Cardiac muscle cell (in vitro differentiated cells and primary cell): ENCODE results near the gene LDLRAD4. TPM values are rescaled to one million over a fixed set of nuclear protein-coding genes. Genes with fewer than 3 reads are reported as not detected.

Experiments
- DNase-seq, 2 donors: peaks; one replicate each; pipeline versions ENCODE4 v3.0.0 to v3.0.0-alpha.2; 2010 to 2017; ENCODE audit warnings: low read depth in 1 of 2, low spot score in 1 of 2
- H3K27ac ChIP-seq: fragments of 200-600 bp; sonication (generic); 2 replicates; pipeline ENCODE4 v1.5.1; 2016
- H3K27me3 ChIP-seq: fragments of 200-600 bp; sonication (generic); 2 replicates; pipeline ENCODE4 v1.6.0; 2016; ENCODE audit warnings: control low read depth
- H3K36me3 ChIP-seq: fragments of 200-600 bp; sonication (generic); 2 replicates; pipeline ENCODE4 v1.5.1; 2016; ENCODE audit warnings: control low read depth
- H3K4me1 ChIP-seq: fragments of 200-600 bp; sonication (generic); 2 replicates; pipeline ENCODE4 v1.8.1; 2017; ENCODE audit warnings: low read depth, mild to moderate bottlenecking, mixed run types
- H3K4me3 ChIP-seq: fragments of 200-600 bp; sonication (generic); 2 replicates; pipeline ENCODE4 v1.5.1; 2016; ENCODE audit warnings: mild to moderate bottlenecking
- H3K9me3 ChIP-seq: fragments of 200-600 bp; sonication (generic); 2 replicates; pipeline ENCODE4 v1.5.1; 2017; ENCODE audit warnings: low read depth, mild to moderate bottlenecking, control low read depth
- polyA plus RNA-seq: library from polyadenylated mRNA; unstranded; fragments of >200 nt; fragmentation: Nextera tagmentation; extraction: Ambion mirVana; gene quantifications from 2 replicates; pipeline ENCODE4 v1.2.1, GENCODE V29; 2016
- total RNA-seq: library from RNA; depleted of rRNA; stranded (reverse); fragments of >200 nt; gene quantifications from 2 replicates; pipeline ENCODE4 v1.2.3, GENCODE V29; 2016
- TF ChIP-seq, protein P1 (sequence below): IDR thresholded peaks from 2 replicates; pipeline ENCODE4 v1.5.1; 2012; ENCODE audit warnings: low read depth, mild to moderate bottlenecking, low read length

LDLRAD4 gene
- total and polyA plus RNA-seq, 2 experiments from 2014 or later = 10.5 to 11.5 TPM

DNA sequence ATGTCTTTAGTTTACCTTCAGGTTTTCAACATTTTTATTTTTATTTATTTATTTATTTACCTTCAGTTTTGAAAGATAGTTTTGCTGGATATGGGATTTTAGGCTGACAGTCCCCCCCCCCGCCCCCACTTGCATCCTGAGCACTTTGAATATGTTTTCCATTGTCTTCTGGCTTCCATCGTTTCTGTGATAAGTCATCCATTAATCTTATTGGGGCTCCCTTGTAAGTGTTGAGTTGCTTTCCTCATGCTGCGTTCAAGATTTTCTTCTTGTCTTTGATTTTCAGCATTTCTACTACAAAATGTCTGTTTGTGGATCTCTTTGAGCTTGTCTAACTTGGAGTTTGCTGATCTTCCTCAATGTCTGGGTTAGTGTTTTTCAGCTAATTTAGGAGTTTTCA is 19.4 kb upstream of the LDLRAD4 start:
- Histone ChIP-seq H3K4me3 (no peak overlapping the region), H3K27ac (no peak overlapping the region), H3K9me3 (no peaks in the 10 kb centered on the region), H3K27me3 (no peaks in the 10 kb centered on the region), H3K4me1 (no peaks in the 10 kb centered on the region), H3K36me3 (no peaks in the 10 kb centered on the region)
- no peak for DNase-seq
- TF ChIP-seq, protein P1, sequence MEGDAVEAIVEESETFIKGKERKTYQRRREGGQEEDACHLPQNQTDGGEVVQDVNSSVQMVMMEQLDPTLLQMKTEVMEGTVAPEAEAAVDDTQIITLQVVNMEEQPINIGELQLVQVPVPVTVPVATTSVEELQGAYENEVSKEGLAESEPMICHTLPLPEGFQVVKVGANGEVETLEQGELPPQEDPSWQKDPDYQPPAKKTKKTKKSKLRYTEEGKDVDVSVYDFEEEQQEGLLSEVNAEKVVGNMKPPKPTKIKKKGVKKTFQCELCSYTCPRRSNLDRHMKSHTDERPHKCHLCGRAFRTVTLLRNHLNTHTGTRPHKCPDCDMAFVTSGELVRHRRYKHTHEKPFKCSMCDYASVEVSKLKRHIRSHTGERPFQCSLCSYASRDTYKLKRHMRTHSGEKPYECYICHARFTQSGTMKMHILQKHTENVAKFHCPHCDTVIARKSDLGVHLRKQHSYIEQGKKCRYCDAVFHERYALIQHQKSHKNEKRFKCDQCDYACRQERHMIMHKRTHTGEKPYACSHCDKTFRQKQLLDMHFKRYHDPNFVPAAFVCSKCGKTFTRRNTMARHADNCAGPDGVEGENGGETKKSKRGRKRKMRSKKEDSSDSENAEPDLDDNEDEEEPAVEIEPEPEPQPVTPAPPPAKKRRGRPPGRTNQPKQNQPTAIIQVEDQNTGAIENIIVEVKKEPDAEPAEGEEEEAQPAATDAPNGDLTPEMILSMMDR = no peak

DNA sequence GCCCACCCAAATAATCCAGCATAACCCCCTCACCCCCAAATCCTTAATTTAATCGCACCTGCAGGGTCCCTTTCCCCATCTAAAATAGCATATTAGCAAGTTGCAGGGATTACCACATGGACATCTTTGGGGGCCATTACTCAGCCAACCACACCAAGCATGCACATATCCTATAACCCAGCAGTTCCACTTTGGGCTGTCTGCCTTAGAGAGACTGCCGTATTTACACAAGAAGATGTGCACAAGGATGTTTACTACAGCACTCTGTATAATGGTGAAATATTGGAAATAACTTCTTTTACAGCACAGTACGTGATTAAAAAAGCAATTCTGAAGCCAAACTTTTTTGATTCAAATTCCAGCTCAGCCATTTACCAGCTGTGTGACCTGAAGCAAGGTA is 17.3 kb upstream of the LDLRAD4 start:
- TF ChIP-seq, protein P1 = no peak
- Histone ChIP-seq H3K27ac (no peak overlapping the region), H3K27me3 (no peaks in the 10 kb centered on the region), H3K9me3 (no peaks in the 10 kb centered on the region), H3K4me3 (no peak overlapping the region), H3K4me1 (no peaks in the 10 kb centered on the region), H3K36me3 (no peaks in the 10 kb centered on the region)
- DNase-seq = no peak

DNA sequence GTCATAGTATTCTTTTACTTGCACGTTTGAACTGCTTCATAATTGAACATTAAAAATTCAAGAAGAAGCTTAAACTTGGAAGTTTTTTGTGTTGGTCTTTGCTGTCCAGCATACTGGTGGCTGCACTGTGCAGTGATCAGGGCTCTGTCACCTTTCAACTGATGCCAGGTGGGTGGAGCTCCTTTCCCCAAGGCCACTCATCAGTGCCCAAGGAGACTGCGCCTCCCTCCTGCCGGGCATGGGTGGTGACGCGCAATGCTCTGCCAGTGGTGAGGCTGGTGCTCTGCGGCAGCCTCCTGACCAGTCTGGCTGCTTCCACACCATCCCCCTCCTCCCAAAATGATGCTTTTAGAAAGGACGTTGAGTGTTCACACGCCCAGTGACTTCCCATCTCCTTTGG is 16.0 kb upstream of the LDLRAD4 start:
- no peaks in the 10 kb centered on the region for H3K4me1 ChIP-seq
- no peaks in the 10 kb centered on the region for H3K36me3 ChIP-seq
- H3K27me3 ChIP-seq = no peaks in the 10 kb centered on the region
- no peak for DNase-seq
- no peak overlapping the region for H3K4me3 ChIP-seq
- no peaks in the 10 kb centered on the region for H3K9me3 ChIP-seq
- TF ChIP-seq, protein P1 = no peak
- H3K27ac ChIP-seq = no peak overlapping the region

- Histone ChIP-seq H3K4me3 (no peak overlapping the region), H3K36me3 (no peaks in the 10 kb centered on the region), H3K9me3 (no peaks in the 10 kb centered on the region), H3K27ac (no peak overlapping the region), H3K4me1 (no peaks in the 10 kb centered on the region), H3K27me3 (no peaks in the 10 kb centered on the region)
- no peak for DNase-seq
- TF ChIP-seq, protein P1 = no peak
Observed at GRCh38 chr18:13206301-13206700, 12.3 kb upstream of the LDLRAD4 start.

- Histone ChIP-seq H3K27me3 (no peaks in the 10 kb centered on the region), H3K4me1 (no peaks in the 10 kb centered on the region), H3K4me3 (no peak overlapping the region), H3K27ac (no peak overlapping the region), H3K36me3 (no peaks in the 10 kb centered on the region), H3K9me3 (no peaks in the 10 kb centered on the region)
- TF ChIP-seq, protein P1 = no peak
- no peak for DNase-seq
Observed at GRCh38 chr18:13207294-13207693, 11.3 kb upstream of the LDLRAD4 start.

- TF ChIP-seq, protein P1 = no peak
- no peaks in the 10 kb centered on the region for H3K36me3 ChIP-seq
- H3K4me3 ChIP-seq = no peak overlapping the region
- no peak for DNase-seq
- H3K9me3 ChIP-seq = no peaks in the 10 kb centered on the region
- no peaks in the 10 kb centered on the region for H3K4me1 ChIP-seq
- no peak overlapping the region for H3K27ac ChIP-seq
- H3K27me3 ChIP-seq = peaks cover 19% of the 10 kb centered on the region
Observed at GRCh38 chr18:13211534-13211933, 7.0 kb upstream of the LDLRAD4 start.
